ENCODE measurements around the gene APBB2.

DNA sequence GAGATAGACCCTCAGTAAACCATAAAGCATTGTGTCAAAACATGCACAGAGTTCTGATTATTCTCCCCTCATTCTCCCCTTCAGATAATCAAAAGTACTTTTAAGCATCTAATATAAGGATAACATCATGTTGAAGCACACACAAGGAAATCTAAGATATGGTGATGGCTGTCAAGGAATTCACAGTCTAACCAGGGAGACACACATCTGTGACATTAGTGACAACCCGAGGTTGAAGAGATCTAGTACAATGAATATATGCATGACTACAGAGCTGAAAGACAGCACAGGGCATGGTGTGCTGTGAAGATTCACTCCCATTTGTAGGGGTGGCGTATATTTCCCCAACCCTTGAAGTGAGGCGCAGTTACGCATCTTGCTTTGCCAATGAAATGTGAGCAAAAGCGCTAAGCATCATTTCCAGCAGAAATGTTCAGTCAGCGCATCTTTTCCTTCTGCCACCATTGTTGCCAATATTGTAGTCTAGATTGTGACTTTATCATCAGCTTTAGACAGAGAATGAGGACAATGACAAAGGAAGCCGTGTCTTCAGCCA, 342.6 kb downstream of the APBB2 start:
- TF ChIP-seq POLR2A (IDR thresholded peaks at IDR 0.05), result no peak
- TF ChIP-seq, protein P1, sequence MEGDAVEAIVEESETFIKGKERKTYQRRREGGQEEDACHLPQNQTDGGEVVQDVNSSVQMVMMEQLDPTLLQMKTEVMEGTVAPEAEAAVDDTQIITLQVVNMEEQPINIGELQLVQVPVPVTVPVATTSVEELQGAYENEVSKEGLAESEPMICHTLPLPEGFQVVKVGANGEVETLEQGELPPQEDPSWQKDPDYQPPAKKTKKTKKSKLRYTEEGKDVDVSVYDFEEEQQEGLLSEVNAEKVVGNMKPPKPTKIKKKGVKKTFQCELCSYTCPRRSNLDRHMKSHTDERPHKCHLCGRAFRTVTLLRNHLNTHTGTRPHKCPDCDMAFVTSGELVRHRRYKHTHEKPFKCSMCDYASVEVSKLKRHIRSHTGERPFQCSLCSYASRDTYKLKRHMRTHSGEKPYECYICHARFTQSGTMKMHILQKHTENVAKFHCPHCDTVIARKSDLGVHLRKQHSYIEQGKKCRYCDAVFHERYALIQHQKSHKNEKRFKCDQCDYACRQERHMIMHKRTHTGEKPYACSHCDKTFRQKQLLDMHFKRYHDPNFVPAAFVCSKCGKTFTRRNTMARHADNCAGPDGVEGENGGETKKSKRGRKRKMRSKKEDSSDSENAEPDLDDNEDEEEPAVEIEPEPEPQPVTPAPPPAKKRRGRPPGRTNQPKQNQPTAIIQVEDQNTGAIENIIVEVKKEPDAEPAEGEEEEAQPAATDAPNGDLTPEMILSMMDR (IDR thresholded peaks at IDR 0.05), result no peak
